IgD-negative memory B cell (primary cell): ENCODE measurements around the gene MECP2. TPM values are rescaled to one million over a fixed set of nuclear protein-coding genes. Genes with fewer than 3 reads are reported as not detected.
A peak's percentile ranks its signal among the peaks of the same experiment; 100 is the strongest.
"Not testable (repeated sequence)": the region's sequence is repeated elsewhere in the genome, so short reads cannot be mapped to it uniquely, and the experiment has no call there.

ENCODE experiments used
- H3K27ac Mint-ChIP-seq, 3 donors: one replicate each; pipeline ENCODE4 v1.8.0; 2020 to 2022; ENCODE audit warnings: mild to moderate bottlenecking in 3 of 3, mixed read lengths in 3 of 3, moderate library complexity in 1 of 3
- H3K27me3 Mint-ChIP-seq: one replicate; pipeline ENCODE4 v1.8.0; 2021; ENCODE audit warnings: mixed read lengths
- H3K36me3 Mint-ChIP-seq: one replicate; pipeline ENCODE4 v1.8.0; 2020; ENCODE audit warnings: mild to moderate bottlenecking, mixed read lengths
- H3K4me1 Mint-ChIP-seq, 3 donors: one replicate each; pipeline ENCODE4 v1.8.0; 2020 to 2022; ENCODE audit warnings: mixed read lengths in 3 of 3, mild to moderate bottlenecking in 1 of 3
- H3K4me3 Mint-ChIP-seq, 4 donors: one replicate each; pipeline ENCODE4 v1.8.0; 2020 to 2022; ENCODE audit warnings: mild to moderate bottlenecking in 4 of 4, mixed read lengths in 4 of 4, moderate library complexity in 3 of 4
- H3K9me3 Mint-ChIP-seq, 3 donors: one replicate each; pipeline ENCODE4 v1.8.0; 2020 to 2021; ENCODE audit warnings: mixed read lengths in 3 of 3, mild to moderate bottlenecking in 1 of 3
- polyA plus RNA-seq: library from polyadenylated mRNA; unstranded; fragments of 300-500 nt; fragmentation: Illumina TruSeq; gene quantifications from one replicate; pipeline ENCODE4 v1.2.3, GENCODE V29; 2021

MECP2 gene
- polyA plus RNA-seq, 1 donor from 2014 or later: 20.0 TPM

DNA sequence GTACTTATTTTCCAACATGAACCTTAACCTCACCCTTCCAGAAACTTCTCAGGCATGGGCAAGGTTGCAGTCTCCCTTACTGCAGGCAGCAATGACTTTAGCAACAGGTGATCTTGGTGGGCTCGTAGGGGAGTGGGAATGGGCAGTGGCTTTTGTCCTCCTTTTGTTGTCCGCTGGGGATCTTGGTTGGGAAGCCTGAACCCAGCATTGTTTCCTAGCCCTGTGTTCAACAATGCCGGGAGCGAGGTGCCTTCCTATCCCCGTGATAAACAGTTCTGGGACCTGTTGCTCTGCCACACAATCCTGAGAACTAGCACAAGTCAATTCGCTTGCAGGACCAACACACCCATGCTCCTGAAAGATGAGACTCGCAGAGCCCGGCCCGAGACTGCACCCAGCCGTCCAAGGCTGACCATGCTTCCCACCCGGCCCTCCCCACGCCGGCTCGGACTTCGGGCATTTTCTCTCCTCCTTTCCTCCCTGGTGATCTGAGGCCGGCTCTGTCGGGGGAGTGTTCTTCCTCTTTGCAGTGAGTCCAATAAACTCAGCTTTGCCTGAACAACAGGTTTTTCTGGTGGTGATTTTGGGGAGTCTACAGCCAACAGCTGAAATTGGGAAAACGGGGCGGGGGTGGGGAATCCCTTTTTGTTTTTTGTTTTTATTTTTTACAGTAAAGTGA lies 98.0 kb downstream of the MECP2 start:
- Mint-ChIP-seq H3K9me3 (no peaks in the 10 kb centered on the region), H3K27ac (no peak overlapping the region), H3K4me3 (no peak overlapping the region), H3K36me3 (peaks cover 5% of the 10 kb centered on the region), H3K27me3 (peaks cover 3% of the 10 kb centered on the region), H3K4me1 (peaks cover 8 to 17% (median 17%) of the 10 kb centered on the region in 3 donors)

DNA sequence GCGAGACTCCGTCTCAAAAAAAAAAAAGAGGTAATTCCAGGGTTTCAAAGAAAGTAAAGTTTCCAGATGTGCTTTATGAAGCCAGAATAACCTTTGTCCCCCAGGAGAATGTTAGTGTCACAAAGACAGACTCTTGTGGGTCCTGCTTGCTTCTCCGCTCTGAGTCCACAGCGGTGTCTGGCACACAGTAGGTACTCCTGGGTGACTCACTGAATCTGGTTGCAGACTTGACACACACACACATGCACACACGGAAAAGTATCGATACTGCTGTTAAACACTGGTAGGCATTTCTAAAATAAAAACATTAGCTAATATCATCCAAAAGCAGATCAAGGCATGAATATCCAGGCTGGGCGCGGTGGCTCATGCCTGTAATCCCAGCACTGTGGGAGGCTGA lies 102.0 kb downstream of the MECP2 start:
- Mint-ChIP-seq H3K27me3 (peaks cover 3% of the 10 kb centered on the region), H3K4me3 (no peak overlapping the region), H3K4me1 (peaks cover 0 to 2% (median 0%) of the 10 kb centered on the region in 3 donors), H3K36me3 (peaks cover 2% of the 10 kb centered on the region), H3K27ac (no peak overlapping the region), H3K9me3 (peaks cover 0 to 2% (median 0%) of the 10 kb centered on the region in 3 donors)

DNA sequence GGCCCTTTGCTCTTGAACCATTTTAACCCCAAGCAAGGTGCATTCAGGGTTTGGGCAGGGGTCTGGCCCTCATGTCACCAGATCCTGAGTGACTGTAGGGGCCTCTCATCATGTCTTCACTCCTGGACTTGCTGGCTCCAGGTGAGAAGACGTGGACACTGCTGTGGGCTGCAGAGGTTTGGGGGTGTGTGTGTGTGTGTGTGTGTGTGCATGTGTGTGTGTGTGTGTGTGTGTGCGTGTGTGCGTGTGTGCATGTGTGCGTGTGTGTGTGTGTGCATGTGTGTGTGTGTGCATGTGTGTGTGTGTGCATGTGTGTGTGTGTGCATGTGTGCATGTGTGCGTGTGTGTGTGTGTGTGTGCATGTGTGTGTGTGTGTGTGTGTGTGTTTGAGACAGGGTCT lies 103.1 kb downstream of the MECP2 start:
- not testable (repeated sequence) for H3K9me3 Mint-ChIP-seq, H3K4me3 Mint-ChIP-seq, H3K36me3 Mint-ChIP-seq, H3K27ac Mint-ChIP-seq, H3K27me3 Mint-ChIP-seq, H3K4me1 Mint-ChIP-seq

DNA sequence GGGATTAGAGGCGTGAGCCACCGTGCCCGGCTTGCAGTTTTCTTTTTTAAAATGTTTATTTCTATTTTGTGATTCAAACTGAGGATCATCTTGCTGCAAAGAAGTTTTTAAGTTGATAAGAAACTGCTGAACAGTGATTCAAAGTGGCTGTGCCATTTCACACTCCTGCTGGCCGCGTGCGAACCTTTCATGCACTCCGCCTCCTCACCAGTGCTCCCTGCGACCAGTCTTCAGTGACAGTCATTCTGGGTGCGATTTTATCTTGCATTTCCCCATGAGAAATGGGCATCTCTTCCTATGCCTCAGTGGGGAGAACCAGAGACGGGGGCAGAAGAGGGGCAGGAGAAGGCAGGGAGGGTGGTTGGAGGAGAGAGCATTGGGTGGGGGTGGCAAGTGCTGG lies 103.5 kb downstream of the MECP2 start:
- Mint-ChIP-seq H3K27ac (no peak overlapping the region), H3K9me3 (peaks cover 0 to 2% (median 0%) of the 10 kb centered on the region in 3 donors), H3K36me3 (peaks cover under 1% of the 10 kb centered on the region), H3K27me3 (peaks cover 3% of the 10 kb centered on the region), H3K4me3 (no peak overlapping the region), H3K4me1 (peaks cover 0 to 2% (median 0%) of the 10 kb centered on the region in 3 donors)

DNA sequence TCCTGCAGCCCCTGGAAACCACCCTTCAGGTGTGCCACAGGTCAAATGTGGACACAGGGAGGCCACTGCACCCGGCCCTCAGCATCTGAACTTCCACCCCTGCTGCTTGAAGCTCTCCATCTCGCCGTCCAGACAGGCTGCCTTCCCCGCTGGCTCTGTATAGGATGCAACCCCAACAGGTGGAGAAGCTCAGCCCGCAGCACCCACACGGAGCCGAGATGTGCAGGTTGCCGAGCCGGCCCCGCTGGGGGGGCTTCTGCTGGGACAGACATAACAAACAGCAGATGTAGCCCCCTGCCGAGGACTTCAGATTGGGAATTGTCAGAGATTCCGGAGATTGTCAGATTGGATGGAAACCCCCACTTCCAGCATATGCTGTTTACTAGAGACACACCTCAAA lies 104.4 kb downstream of the MECP2 start:
- peaks cover 3% of the 10 kb centered on the region for H3K27me3 Mint-ChIP-seq
- H3K27ac Mint-ChIP-seq: peak overlapping the region in 1 of 3 donors; percentile 69
- no peaks in the 10 kb centered on the region for H3K36me3 Mint-ChIP-seq
- peak overlapping the region in 1 of 4 donors; percentile 74 for H3K4me3 Mint-ChIP-seq
- peaks cover 0 to 2% (median 0%) of the 10 kb centered on the region in 3 donors for H3K9me3 Mint-ChIP-seq
- H3K4me1 Mint-ChIP-seq: peaks cover 0 to 2% (median 1%) of the 10 kb centered on the region in 3 donors

DNA sequence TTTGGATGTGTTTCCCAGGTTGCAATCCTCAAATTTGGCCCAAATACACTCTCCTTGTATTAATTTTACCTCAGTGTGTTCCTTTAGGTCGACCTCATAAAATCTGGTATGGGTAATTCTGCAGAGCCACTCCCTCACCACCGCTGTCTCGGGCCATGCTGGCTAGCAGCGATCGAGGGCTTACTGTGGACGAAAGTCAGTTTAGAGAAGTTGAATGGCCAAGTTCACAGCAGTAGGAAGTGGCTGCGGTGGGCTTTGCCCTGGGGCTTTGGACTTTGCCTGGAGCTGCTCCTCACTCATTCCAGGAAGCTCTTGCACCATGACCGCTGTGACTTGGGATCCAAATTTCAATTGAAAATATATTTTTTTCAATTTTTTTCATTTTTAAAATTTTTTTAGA lies 105.3 kb downstream of the MECP2 start:
- Mint-ChIP-seq H3K27ac (peak overlapping the region in 1 of 3 donors; percentile 69), H3K27me3 (peaks cover 2% of the 10 kb centered on the region), H3K36me3 (no peaks in the 10 kb centered on the region), H3K4me3 (no peak overlapping the region), H3K4me1 (peaks cover 0 to 2% (median 1%) of the 10 kb centered on the region in 3 donors), H3K9me3 (peaks cover 0 to 2% (median 0%) of the 10 kb centered on the region in 3 donors)

DNA sequence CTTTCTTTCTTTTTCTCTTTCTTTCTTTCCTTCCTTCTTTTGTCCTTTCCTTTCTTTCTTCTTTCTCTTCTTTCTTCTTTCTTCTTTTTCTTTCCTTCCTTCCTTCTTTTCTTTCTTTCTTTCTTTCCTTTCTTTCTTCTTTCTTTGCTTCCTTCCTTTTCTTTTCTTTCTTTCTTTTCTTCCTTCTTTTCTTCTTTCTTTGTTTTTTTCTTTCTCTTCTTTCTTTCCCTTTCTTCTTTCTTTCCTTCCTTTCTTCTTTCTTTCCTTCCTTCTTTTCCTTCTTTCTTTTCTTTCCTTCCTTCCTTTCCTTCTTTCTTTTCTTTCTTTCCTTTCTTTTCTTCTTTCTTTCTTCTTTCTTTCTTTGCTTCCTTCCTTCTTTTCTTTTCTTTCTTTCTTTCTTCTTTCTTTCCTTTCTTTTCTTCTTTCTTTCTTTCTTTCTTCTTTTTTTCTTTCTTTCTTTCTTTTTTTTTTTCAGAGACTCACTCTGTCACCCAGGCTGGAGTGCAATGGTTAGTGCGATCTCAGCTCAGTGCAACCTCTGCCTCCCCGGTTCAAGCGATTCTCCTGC lies 106.4 kb downstream of the MECP2 start:
- Mint-ChIP-seq H3K27me3 (peaks cover 2% of the 10 kb centered on the region), H3K27ac (no peak overlapping the region), H3K4me3 (no peak overlapping the region), H3K36me3 (no peaks in the 10 kb centered on the region), H3K9me3 (peaks cover 0 to 2% (median 0%) of the 10 kb centered on the region in 3 donors), H3K4me1 (peaks cover 0 to 2% (median 1%) of the 10 kb centered on the region in 3 donors)

DNA sequence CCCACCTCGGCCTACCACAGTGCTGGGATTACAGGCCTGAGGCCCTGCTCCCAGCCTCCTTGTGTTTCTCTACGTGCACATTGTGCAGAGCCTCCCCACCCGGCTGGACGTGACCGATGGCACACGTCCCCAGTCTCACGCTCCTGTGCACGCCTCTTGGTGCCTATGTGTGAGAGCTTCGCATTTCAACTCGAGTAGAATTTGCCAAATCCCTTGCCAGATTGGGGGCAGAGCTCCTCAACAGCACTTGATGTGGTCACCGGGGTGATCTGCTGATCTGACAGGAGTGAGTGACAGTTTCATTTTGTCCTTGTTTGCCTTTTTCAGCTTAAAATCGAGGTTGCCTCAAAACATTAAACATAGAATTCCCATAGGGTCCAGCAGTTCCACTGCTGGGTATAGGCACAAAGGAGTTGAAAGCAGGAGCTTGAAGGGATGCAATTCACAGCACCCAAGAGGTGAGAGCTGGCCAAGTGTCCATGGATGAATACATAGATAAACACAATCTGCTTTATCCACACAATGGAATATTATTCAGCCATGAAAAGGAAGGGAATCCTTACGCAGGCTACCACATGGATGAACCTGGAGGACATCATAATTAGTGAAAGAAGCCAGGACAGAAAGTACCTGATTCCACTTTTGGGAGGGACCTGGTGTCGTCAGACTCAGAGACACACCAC lies 107.4 kb downstream of the MECP2 start:
- H3K4me3 Mint-ChIP-seq: no peak overlapping the region

DNA sequence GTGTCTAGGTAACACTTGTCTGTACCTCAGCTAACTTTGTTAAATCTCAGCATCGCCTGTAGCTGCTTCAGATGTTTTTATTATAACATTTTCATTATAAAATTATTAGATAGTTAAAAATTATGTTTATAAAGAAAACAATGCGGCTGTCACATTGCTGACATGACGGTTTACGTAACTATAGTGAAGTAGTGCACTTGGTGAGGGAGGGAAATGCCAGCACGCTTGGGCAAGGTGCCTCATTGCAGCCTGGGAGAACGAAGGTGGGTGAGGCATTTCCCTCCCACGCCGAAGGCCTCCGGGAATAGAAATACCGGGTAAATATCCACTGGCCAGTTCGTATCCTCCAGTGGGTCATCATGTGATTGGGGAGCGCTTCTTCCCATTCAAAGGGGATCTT lies 109.0 kb downstream of the MECP2 start:
- Mint-ChIP-seq H3K36me3 (no peaks in the 10 kb centered on the region), H3K27ac (no peak overlapping the region), H3K9me3 (peaks cover 0 to 2% (median 0%) of the 10 kb centered on the region in 3 donors), H3K4me1 (peaks cover 9 to 10% (median 9%) of the 10 kb centered on the region in 3 donors), H3K27me3 (peaks cover 8% of the 10 kb centered on the region), H3K4me3 (no peak overlapping the region)

More for the DNA sequence above, 107.4 kb downstream of the MECP2 start:
- H3K4me1 Mint-ChIP-seq: peaks cover 0 to 2% (median 1%) of the 10 kb centered on the region in 3 donors
- H3K36me3 Mint-ChIP-seq: no peaks in the 10 kb centered on the region
- peaks cover 2% of the 10 kb centered on the region for H3K27me3 Mint-ChIP-seq
- H3K27ac Mint-ChIP-seq: peak overlapping the region in 1 of 3 donors; percentile 83
- peaks cover 0 to 2% (median 0%) of the 10 kb centered on the region in 3 donors for H3K9me3 Mint-ChIP-seq

DNA sequence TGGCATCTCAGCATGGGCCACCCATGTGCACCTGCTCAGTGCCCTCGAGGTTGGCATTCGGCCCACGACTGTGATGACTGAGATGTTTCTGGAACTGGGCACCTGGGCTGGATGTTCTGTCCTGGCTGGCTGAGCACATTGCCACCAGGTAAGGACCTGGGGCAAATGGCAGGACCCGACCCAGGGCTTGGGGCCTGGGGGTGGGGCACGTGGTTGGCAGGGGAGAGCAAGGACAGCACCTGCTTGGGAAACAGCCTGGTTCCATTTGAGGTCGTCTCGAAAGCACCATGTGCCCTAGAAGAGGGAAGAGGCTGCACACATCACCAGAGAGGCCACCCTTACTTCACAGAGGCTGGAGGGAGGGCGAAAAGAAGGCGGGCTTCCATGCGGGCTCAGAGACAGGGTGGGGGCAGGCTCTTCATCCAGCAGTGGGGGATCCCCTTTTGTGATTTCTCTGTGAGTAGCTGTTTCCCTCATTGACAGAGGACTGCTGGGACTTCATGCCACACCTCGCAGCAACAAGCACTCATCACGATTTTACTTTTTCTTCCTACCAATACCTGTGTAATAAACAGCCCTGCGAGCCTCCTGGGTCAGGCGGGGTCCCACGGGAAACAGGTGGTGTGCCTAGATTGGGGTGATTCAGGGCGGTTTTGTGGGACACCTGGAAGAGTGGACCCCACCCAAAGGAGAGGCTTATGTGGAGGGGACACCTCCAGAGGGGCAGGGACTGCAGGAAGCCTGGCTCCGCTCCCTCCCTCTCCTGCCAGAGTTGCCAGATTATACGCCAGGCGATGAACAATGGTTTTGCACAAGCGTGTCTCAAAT lies 113.0 kb downstream of the MECP2 start:
- H3K9me3 Mint-ChIP-seq: no peaks in the 10 kb centered on the region
- H3K4me3 Mint-ChIP-seq: peak overlapping the region; percentile 45 to 84 (median 72)
- H3K27me3 Mint-ChIP-seq: peaks cover 11% of the 10 kb centered on the region
- H3K4me1 Mint-ChIP-seq: peaks cover 24 to 31% (median 26%) of the 10 kb centered on the region in 3 donors
- H3K36me3 Mint-ChIP-seq: peaks cover 2% of the 10 kb centered on the region
- H3K27ac Mint-ChIP-seq: peak overlapping the region; percentile 88 to 89 (median 89)

DNA sequence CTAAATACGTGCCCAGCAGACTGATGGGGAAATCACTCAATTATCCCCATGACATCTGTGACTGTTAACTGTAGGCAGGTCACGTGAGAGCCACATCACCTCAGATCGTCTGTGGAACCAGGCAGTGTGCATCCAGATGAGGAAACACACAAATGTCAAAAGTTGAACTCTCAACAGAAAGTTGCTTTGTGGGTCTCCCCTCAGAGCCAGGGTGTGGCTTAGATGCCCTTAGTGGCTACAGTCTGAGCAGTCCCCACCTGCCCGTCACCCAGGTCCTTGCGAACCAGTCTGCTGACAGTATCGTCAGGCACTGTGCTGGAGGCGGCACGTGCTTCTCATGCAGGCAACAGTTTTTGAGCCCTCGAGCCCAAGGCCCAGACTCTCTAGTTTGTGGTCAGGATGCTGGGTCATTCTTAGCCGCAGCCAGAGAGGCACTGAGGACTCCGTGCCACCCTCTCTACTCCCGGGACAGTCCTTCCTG lies 114.2 kb downstream of the MECP2 start:
- Mint-ChIP-seq H3K27ac (peak overlapping the region; percentile 71 to 88 (median 84)), H3K4me3 (peak overlapping the region in 2 of 4 donors; percentile 17 to 82), H3K4me1 (peaks cover 24 to 31% (median 26%) of the 10 kb centered on the region in 3 donors)

DNA sequence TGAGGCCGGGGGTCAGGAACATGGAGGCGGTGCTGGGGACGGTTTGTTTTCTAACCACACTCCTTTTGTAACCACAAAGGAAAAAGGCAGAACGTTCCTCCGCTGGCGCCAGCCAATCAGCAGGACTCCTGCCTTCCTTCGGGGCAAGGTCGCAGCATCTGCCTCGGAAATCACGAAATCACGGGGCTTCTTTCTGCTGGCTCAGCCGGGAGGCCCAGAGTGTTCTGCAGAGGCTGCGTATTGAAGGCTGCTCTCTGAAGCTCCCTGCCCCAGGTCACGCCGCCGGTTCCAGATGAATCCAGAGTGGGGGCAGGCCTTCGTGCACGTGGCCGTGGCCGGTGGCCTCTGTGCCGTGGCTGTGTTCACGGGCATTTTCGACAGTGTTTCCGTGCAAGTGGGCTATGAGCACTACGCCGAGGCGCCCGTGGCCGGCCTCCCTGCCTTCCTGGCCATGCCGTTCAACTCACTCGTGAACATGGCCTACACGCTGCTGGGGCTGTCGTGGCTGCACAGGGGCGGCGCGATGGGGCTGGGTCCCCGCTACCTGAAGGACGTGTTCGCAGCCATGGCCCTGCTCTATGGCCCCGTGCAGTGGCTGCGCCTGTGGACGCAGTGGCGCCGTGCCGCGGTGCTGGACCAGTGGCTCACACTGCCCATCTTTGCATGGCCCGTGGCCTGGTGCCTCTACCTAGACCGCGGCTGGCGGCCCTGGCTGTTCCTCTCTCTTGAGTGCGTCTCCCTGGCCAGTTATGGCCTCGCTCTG lies 115.6 kb downstream of the MECP2 start:
- peak overlapping the region; percentile 1 to 84 (median 68) for H3K4me3 Mint-ChIP-seq
- H3K4me1 Mint-ChIP-seq: peaks cover 22 to 31% (median 26%) of the 10 kb centered on the region in 3 donors
- H3K36me3 Mint-ChIP-seq: peaks cover 2% of the 10 kb centered on the region
- peak overlapping the region; percentile 86 to 89 (median 88) for H3K27ac Mint-ChIP-seq
- H3K9me3 Mint-ChIP-seq: no peaks in the 10 kb centered on the region
- peaks cover 9% of the 10 kb centered on the region for H3K27me3 Mint-ChIP-seq

More for the DNA sequence above, 114.2 kb downstream of the MECP2 start:
- Mint-ChIP-seq H3K9me3 (no peaks in the 10 kb centered on the region), H3K27me3 (peaks cover 11% of the 10 kb centered on the region), H3K36me3 (peaks cover 2% of the 10 kb centered on the region)

DNA sequence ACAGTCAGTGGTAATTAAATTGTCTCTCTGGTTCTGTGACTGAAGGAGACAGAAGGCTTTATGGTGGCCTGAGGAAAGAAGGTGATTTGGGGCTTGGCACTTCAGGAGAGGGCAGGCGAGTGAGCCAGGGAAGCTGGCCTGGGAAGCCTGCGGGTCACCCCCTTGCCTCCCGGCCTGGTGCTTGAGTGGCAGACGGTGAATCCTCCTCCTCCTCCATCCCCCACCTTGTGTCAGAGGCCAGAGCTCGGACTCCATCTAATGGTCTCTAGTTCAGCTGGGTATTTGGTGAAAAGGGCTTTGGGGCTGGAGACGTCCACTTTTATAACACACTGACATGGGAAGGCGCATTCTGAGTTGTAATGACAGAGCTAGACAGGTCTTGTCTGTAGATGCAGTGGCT lies 116.3 kb downstream of the MECP2 start:
- H3K9me3 Mint-ChIP-seq: no peaks in the 10 kb centered on the region
- H3K4me1 Mint-ChIP-seq: peaks cover 22 to 31% (median 27%) of the 10 kb centered on the region in 3 donors
- H3K36me3 Mint-ChIP-seq: peaks cover 2% of the 10 kb centered on the region
- peaks cover 9% of the 10 kb centered on the region for H3K27me3 Mint-ChIP-seq
- peak overlapping the region; percentile 1 to 84 (median 68) for H3K4me3 Mint-ChIP-seq
- H3K27ac Mint-ChIP-seq: peak overlapping the region; percentile 86 to 89 (median 88)

DNA sequence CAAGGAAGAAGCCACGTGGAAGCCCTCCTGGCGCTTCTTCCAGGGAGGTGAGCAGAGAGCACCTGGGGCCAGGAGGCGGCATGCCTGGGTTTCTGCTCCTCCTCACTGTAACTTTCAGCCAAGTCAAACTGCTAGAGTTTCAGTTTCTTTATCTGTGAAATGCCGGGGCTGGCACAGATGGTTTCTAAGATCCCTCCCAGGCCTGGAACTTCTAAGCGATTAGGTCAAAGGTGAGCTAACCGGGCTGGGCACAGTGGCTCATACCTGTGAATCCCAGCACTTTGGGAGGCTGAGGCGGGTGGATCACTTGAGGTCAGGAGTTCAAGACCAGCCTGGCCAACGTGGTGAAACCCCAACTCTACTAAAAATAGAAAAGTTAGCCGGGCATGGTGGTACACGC lies 117.1 kb downstream of the MECP2 start:
- not testable (repeated sequence) for H3K36me3 Mint-ChIP-seq, H3K9me3 Mint-ChIP-seq, H3K27me3 Mint-ChIP-seq
- Mint-ChIP-seq H3K27ac (peak overlapping the region; percentile 86 to 89 (median 88)), H3K4me3 (peak overlapping the region; percentile 64 to 85 (median 74)), H3K4me1 (peaks cover 24 to 31% (median 27%) of the 10 kb centered on the region in 3 donors)
